HepG2 (cell line): ENCODE results near the gene STRBP. TPM values are rescaled to one million over a fixed set of nuclear protein-coding genes. Genes with fewer than 3 reads are reported as not detected.

Source experiments
- ATAC-seq: fragments of 200-7000 bp; cut with Tn5 transposase; 3 replicates; pipeline ENCODE4 v1.9.1; 2020; ENCODE audit warnings: mild to moderate bottlenecking, moderate library complexity
- BruUV-seq: library from RNA; stranded (reverse); fragments of 400-500 nt; replicated peaks from 2 replicates; lab custom pipeline; 2021; lab: Mats Ljungman, UMichigan
- CTCF ChIA-PET: fragments of 300-600 bp; formaldehyde crosslinking; extraction: SDS; loops from one replicate; lab custom pipeline; 2021; ENCODE audit warnings: low total read pairs, inconsistent platforms, low intra/inter-chr PET ratio; lab: Yijun Ruan, JAX
- POLR2A ChIA-PET: fragments of 350-600 bp; sonication (Branson Sonifier 250); formaldehyde crosslinking; loops from one replicate; lab custom pipeline; 2020; ENCODE audit warnings: antibody characterized with exemption, inconsistent platforms; lab: Yijun Ruan, JAX
- DNase-seq: peaks from one replicate; pipeline ENCODE4 v3.0.0-alpha.2; 2015; ENCODE audit warnings: low spot score
- FAIRE-seq: peaks from 3 replicates; lab custom pipeline; 2011; peaks lifted over from hg19 to GRCh38; lab: Jason Lieb, UNC
- H2AFZ ChIP-seq: one replicate; pipeline ENCODE4 v1.6.1; 2011; ENCODE audit warnings: low read length, inconsistent platforms
- H3K27ac ChIP-seq: fragments of 300-600 bp; 3 replicates; pipeline ENCODE4 v1.8.0; 2011; ENCODE audit warnings: mixed run types, mild to moderate bottlenecking, mixed read lengths, low read length, inconsistent platforms; ENCODE audit not compliant: insufficient read depth; ENCODE audit errors: extremely low read length
- H3K27me3 ChIP-seq, 2 experiments: fragments of 200-600 bp in 1 of 2; 2 replicates in 1 of 2; 3 replicates in 1 of 2; pipeline versions ENCODE4 v1.6.0 to v1.8.0; 2011; ENCODE audit warnings: low read length in 2 of 2, mild to moderate bottlenecking in 2 of 2, moderate library complexity in 2 of 2, inconsistent platforms in 1 of 2; ENCODE audit not compliant: insufficient read depth in 2 of 2, control insufficient read depth in 1 of 2
- H3K36me3 ChIP-seq, 2 experiments: fragments of 200-600 bp in 1 of 2; replicated peaks in 1 of 2; 2 replicates in 1 of 2; 3 replicates in 1 of 2; pipeline versions ENCODE4 v1.5.1 to v1.8.0; 2011; ENCODE audit warnings: low read length in 2 of 2, inconsistent platforms in 1 of 2; ENCODE audit not compliant: insufficient read depth in 2 of 2, control insufficient read depth in 1 of 2
- H3K4me1 ChIP-seq: 2 replicates; pipeline ENCODE4 v1.5.1; 2012; ENCODE audit warnings: low read length, inconsistent platforms; ENCODE audit not compliant: insufficient read depth
- H3K4me2 ChIP-seq: 2 replicates; pipeline ENCODE4 v1.6.0; 2011; ENCODE audit warnings: low read depth, low read length, inconsistent platforms
- H3K4me3 ChIP-seq, 3 experiments: fragments of 200-600 bp in 1 of 3; sonication (generic), shearing (Covaris generic) in 1 of 3; replicated peaks in 1 of 3; 2 replicates each; pipeline ENCODE4 v1.5.1; 2011 to 2016; ENCODE audit warnings: low read length in 3 of 3, inconsistent platforms in 2 of 3, low read depth in 2 of 3, mild to moderate bottlenecking in 2 of 3, control low read depth in 1 of 3, mixed read lengths in 1 of 3; ENCODE audit not compliant: insufficient read depth in 1 of 3
- H3K79me2 ChIP-seq: one replicate; pipeline ENCODE4 v1.6.1; 2011; ENCODE audit warnings: low read length, inconsistent platforms; ENCODE audit not compliant: insufficient read depth
- H3K9ac ChIP-seq: 2 replicates; pipeline ENCODE4 v1.6.0; 2011; ENCODE audit warnings: mild to moderate bottlenecking, low read depth, low read length, inconsistent platforms; ENCODE audit not compliant: insufficient read depth
- H3K9me3 ChIP-seq: 2 replicates; pipeline ENCODE4 v1.5.1; 2012; ENCODE audit warnings: mild to moderate bottlenecking, low read length
- H4K20me1 ChIP-seq: 2 replicates; pipeline ENCODE4 v1.6.0; 2011; ENCODE audit warnings: inconsistent platforms, mild to moderate bottlenecking, low read length, moderate library complexity; ENCODE audit not compliant: insufficient read depth
- CEBPG ChIP-seq: IDR thresholded peaks from 2 replicates; pipeline ENCODE4 v1.6.1; 2016
- EED ChIP-seq: sonication (generic); formaldehyde crosslinking; IDR thresholded peaks from 2 replicates; pipeline ENCODE4 v1.5.0; 2020; ENCODE audit warnings: mild to moderate bottlenecking, missing genetic modification reagents
- ETV6 ChIP-seq: sonication (generic); formaldehyde crosslinking; conservative IDR thresholded peaks from 2 replicates; pipeline ENCODE4 v1.4.0; 2020; ENCODE audit warnings: missing genetic modification reagents
- FOXA1 ChIP-seq, 2 experiments: fragments of 450-650 bp in 1 of 2; sonication (generic) in 1 of 2; formaldehyde crosslinking in 1 of 2; IDR thresholded peaks; 2 replicates each; pipeline versions ENCODE4 v1.4.0 to v1.6.1; 2016 to 2020; ENCODE audit warnings: missing genetic modification reagents in 1 of 2
- KAT2B ChIP-seq: fragments of 150-350 bp; IDR thresholded peaks from 2 replicates; pipeline ENCODE4 v1.6.1; 2014; ENCODE audit warnings: low read depth, low read length, borderline replicate concordance
- SCMH1 ChIP-seq: sonication (generic); formaldehyde crosslinking; IDR thresholded peaks from 2 replicates; pipeline ENCODE4 v1.9.0; 2021; ENCODE audit warnings: missing genetic modification reagents, mild to moderate bottlenecking, borderline replicate concordance
- TAF1 ChIP-seq: sonication (generic); formaldehyde crosslinking; IDR thresholded peaks from 2 replicates; pipeline ENCODE4 v1.4.0; 2020; ENCODE audit warnings: missing genetic modification reagents
- ZBTB21 ChIP-seq: sonication (generic); formaldehyde crosslinking; IDR thresholded peaks from 2 replicates; pipeline ENCODE4 v1.4.0; 2020; ENCODE audit warnings: missing genetic modification reagents
- ZFP36L2 ChIP-seq: sonication (generic); formaldehyde crosslinking; IDR thresholded peaks from 2 replicates; pipeline ENCODE4 v1.4.0; 2020; ENCODE audit warnings: missing genetic modification reagents
- ZMYM2 ChIP-seq: sonication (generic); formaldehyde crosslinking; IDR thresholded peaks from 2 replicates; pipeline ENCODE4 v1.8.0; 2022; ENCODE audit warnings: mild to moderate bottlenecking, missing genetic modification reagents
- ZMYM3 ChIP-seq: sonication (generic); formaldehyde crosslinking; IDR thresholded peaks from 2 replicates; pipeline ENCODE4 v1.5.1; 2020; ENCODE audit warnings: mild to moderate bottlenecking, missing genetic modification reagents
- ZNF235 ChIP-seq: sonication (generic); formaldehyde crosslinking; IDR thresholded peaks from 2 replicates; pipeline ENCODE4 v1.8.1; 2023; ENCODE audit warnings: mild to moderate bottlenecking, missing genetic modification reagents, borderline replicate concordance
- ZNF660 ChIP-seq: sonication (generic); formaldehyde crosslinking; IDR thresholded peaks from 2 replicates; pipeline ENCODE4 v1.5.1; 2020; ENCODE audit warnings: mild to moderate bottlenecking, low read depth, missing genetic modification reagents, borderline replicate concordance
- WGBS: methylation state at CpG from one replicate; pipeline ENCODE4 v1.1.6; 2017; ENCODE audit warnings: low lambda C conversion rate; 5-methylcytosine and 5-hydroxymethylcytosine counted together
- in situ Hi-C: cut with HindIII; loops from 2 replicates; pipeline ENCODE4 v1.10.0; 2017; ENCODE audit warnings: low pct_unique_long_range_greater_than_20kb; ENCODE audit not compliant: extremely low pct_ligation_motif_present
- intact Hi-C: fragments of 100-400 bp; cut with micrococcal nuclease; formaldehyde crosslinking; loops from one replicate; pipeline ENCODE4 v1.10.0; 2022; ENCODE audit not compliant: unreplicated experiment
- polyA plus RNA-seq, 8 experiments: library from polyadenylated mRNA; depleted of rRNA in 3 of 8; stranded (reverse) in 7 of 8; unstranded in 1 of 8; fragments of >200 nt; fragmentation: Illumina TruSeq in 4 of 8; extraction: Trizol in 4 of 8; gene quantifications; 2 replicates each; pipeline versions ENCODE4 v1.2.1 to v1.2.3, GENCODE V29; 2011 to 2016; ENCODE audit warnings: low read depth in 4 of 8, missing spikeins in 1 of 8, mixed read lengths in 1 of 8; ENCODE audit not compliant: insufficient read depth in 1 of 8
- total RNA-seq, 5 experiments: library from RNA; depleted of rRNA; stranded (reverse); fragments of >200 nt; fragmentation: Illumina TruSeq; extraction: Trizol; gene quantifications; 2 replicates each; pipeline ENCODE4 v1.2.3, GENCODE V29; 2016; ENCODE audit warnings: low read depth in 1 of 5
- TF ChIP-seq, protein P1 (sequence below): sonication (generic); formaldehyde crosslinking; IDR thresholded peaks from 2 replicates; pipeline ENCODE4 v1.5.0; 2020; ENCODE audit warnings: mild to moderate bottlenecking, missing genetic modification reagents
- TF ChIP-seq, protein P2 (sequence below): sonication (generic); formaldehyde crosslinking; conservative IDR thresholded peaks from 2 replicates; pipeline ENCODE4 v1.8.1; 2023; ENCODE audit warnings: missing genetic modification reagents

The STRBP gene
- total and polyA plus RNA-seq, 2 of the 13 experiments (the other 11 are each of a cell fraction or from before 2014, with no cell fraction given): 14.5 to 38.5 TPM

DNA sequence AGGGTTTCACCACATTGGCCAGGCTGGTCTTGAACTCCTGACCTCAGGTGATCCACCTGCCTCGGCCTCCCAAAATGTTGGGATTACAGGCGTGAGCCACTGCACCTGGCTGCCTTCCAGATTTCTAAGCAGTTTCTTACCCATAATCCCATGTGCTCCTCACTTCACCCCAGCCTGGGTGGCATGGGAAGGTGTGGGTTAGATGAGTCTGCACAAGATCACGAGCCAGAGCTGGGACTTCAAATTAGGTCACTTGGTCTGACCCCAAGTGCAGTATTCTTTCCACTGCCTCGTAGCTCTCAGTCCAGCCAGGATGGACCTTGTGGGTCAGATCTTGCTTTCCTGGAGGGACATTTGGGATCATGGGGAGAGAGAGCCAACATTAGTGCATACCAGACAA is 37.5 kb upstream of the STRBP start:
- no peak overlapping the region for H3K4me3 ChIP-seq
- no peaks in the 10 kb centered on the region for H3K36me3 ChIP-seq
- CTCF ChIA-PET: no interaction called here
- BruUV-seq: no TSS peak
- peaks cover 0 to 31% of the 10 kb centered on the region in 2 experiments; a peak in 4 of 5 replicates for H3K27me3 ChIP-seq
- H3K27ac ChIP-seq: no peak overlapping the region
- no peak for DNase-seq
- no peak for FAIRE-seq
- H4K20me1 ChIP-seq: no peaks in the 10 kb centered on the region
- TF ChIP-seq SCMH1 (CRISPR knock-in tag): no peak
- TF ChIP-seq CEBPG (CRISPR knock-in tag): no peak
- TF ChIP-seq, protein P1, sequence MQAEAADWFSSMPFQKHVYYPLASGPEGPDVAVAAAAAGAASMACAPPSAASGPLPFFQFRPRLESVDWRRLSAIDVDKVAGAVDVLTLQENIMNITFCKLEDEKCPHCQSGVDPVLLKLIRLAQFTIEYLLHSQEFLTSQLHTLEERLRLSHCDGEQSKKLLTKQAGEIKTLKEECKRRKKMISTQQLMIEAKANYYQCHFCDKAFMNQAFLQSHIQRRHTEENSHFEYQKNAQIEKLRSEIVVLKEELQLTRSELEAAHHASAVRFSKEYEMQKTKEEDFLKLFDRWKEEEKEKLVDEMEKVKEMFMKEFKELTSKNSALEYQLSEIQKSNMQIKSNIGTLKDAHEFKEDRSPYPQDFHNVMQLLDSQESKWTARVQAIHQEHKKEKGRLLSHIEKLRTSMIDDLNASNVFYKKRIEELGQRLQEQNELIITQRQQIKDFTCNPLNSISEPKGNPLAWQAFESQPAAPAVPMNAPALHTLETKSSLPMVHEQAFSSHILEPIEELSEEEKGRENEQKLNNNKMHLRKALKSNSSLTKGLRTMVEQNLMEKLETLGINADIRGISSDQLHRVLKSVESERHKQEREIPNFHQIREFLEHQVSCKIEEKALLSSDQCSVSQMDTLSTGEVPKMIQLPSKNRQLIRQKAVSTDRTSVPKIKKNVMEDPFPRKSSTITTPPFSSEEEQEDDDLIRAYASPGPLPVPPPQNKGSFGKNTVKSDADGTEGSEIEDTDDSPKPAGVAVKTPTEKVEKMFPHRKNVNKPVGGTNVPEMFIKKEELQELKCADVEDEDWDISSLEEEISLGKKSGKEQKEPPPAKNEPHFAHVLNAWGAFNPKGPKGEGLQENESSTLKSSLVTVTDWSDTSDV (CRISPR knock-in tag): no peak
- no peak for TF ChIP-seq ZBTB21 (CRISPR knock-in tag)
- TF ChIP-seq FOXA1 (IDR thresholded peaks at IDR 0.05): no peak
- no peak for TF ChIP-seq FOXA1 (CRISPR knock-in tag; IDR thresholded peaks at IDR 0.05)
- TF ChIP-seq, all 625 proteins: peak for 0
- Histone ChIP-seq H3K9me3 (no peaks in the 10 kb centered on the region), H3K79me2 (no peaks in the 10 kb centered on the region), H3K9ac (no peak overlapping the region), H3K4me1 (peaks cover 46% of the 10 kb centered on the region), H2AFZ (no peak overlapping the region), H3K4me2 (no peak overlapping the region)
- 13% methylated on average over 3 of the region's 4 CpGs for WGBS
- ATAC-seq: no peak
- POLR2A ChIA-PET: no interaction called here
- intact Hi-C loops (no loop called here), in situ Hi-C loops (no loop called here)

DNA sequence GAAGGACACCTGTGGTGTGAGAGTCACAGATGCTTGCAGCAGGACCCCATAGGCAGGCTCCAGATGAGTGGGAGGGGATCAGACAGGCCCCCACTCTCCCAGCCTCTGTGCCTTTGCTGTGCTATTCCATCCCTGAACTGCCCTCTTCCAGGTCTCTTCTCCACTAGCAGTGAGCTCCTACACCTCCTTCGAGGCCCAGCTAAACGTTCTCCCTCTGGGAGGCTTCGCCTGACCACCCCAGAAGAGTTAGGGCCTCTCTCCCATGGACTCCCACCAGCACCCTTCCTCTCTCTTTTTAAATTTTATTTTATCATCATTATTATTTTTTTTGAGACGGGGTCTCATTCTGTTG is 35.9 kb upstream of the STRBP start:
- in situ Hi-C loops (no loop called here), intact Hi-C loops (no loop called here)
- CTCF ChIA-PET: no interaction called here
- no peaks in the 10 kb centered on the region for H3K9me3 ChIP-seq
- H3K4me2 ChIP-seq: 0 out of 2 replicates have a peak overlapping the region, but pooled peaks have one; percentile 0
- 0 out of 6 replicates have a peak overlapping the region, but pooled peaks of 1 of the 3 experiments have one; percentile 19 for H3K4me3 ChIP-seq
- no peak overlapping the region for H3K9ac ChIP-seq
- no peak overlapping the region for H3K27ac ChIP-seq
- no peak for FAIRE-seq
- no peak for ATAC-seq
- H3K79me2 ChIP-seq: no peaks in the 10 kb centered on the region
- no TSS peak for BruUV-seq
- WGBS: 22% methylated on average over 4 of the region's 4 CpGs
- no peaks in the 10 kb centered on the region for H4K20me1 ChIP-seq
- DNase-seq: no peak
- no peak overlapping the region for H2AFZ ChIP-seq
- H3K27me3 ChIP-seq: peaks cover 0 to 31% of the 10 kb centered on the region in 2 experiments; a peak in 4 of 5 replicates
- POLR2A ChIA-PET: no interaction called here
- TF ChIP-seq ZNF235 (CRISPR knock-in tag): no peak
- TF ChIP-seq ZMYM3 (CRISPR knock-in tag): no peak
- no peak for TF ChIP-seq ZMYM2 (CRISPR knock-in tag)
- no peak for TF ChIP-seq ETV6 (CRISPR knock-in tag)
- no peak for TF ChIP-seq TAF1
- TF ChIP-seq EED (CRISPR knock-in tag): no peak
- TF ChIP-seq ZFP36L2 (CRISPR knock-in tag): no peak
- TF ChIP-seq ZNF660: no peak
- TF ChIP-seq KAT2B: no peak
- TF ChIP-seq, protein P2, sequence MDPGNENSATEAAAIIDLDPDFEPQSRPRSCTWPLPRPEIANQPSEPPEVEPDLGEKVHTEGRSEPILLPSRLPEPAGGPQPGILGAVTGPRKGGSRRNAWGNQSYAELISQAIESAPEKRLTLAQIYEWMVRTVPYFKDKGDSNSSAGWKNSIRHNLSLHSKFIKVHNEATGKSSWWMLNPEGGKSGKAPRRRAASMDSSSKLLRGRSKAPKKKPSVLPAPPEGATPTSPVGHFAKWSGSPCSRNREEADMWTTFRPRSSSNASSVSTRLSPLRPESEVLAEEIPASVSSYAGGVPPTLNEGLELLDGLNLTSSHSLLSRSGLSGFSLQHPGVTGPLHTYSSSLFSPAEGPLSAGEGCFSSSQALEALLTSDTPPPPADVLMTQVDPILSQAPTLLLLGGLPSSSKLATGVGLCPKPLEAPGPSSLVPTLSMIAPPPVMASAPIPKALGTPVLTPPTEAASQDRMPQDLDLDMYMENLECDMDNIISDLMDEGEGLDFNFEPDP (CRISPR knock-in tag): no peak
- H3K36me3 ChIP-seq: no peaks in the 10 kb centered on the region
- peaks cover 45% of the 10 kb centered on the region for H3K4me1 ChIP-seq
